ENCODE data around the gene IRF3.
A peak's percentile ranks its signal among the peaks of the same experiment; 100 is the strongest.

The IRF3 gene

GRCh38 chr19:49641688-49642491 lies 23.8 kb downstream of the IRF3 start, which contains the start of gene SCAF1:
SCAF1 (plus strand) TSS chr19:49642209; CDS start chr19:49645027, 2,818 bp downstream.
- Histone ChIP-seq H3K4me1 (ENCODE audit: insufficient read depth, poor library complexity, severe bottlenecking) (no peaks in the 10 kb centered on the region), H3K27ac (ENCODE audit: poor library complexity, severe bottlenecking) (peak within 1 kb of the TSS; percentile 99), H3K9me3 (ENCODE audit: severe bottlenecking) (no peaks in the 10 kb centered on the region), H3K36me3 (ENCODE audit: low read depth) (peaks cover 23% of the 10 kb centered on the region), H3K4me3 (ENCODE audit: severe bottlenecking) (peak within 1 kb of the TSS; percentile 76), H3K27me3 (ENCODE audit: insufficient read depth, poor library complexity, severe bottlenecking) (no peaks in the 10 kb centered on the region)
- DNase-seq (ENCODE audit: low spot score) (peak; percentile 99), ATAC-seq (ENCODE audit: low read depth) (peak; percentile 46)
- no peak for TF ChIP-seq CTCF (IDR thresholded peaks at IDR 0.05; ENCODE audit: poor library complexity, severe bottlenecking)

- H3K36me3 ChIP-seq (ENCODE audit: low read depth): peaks cover 9% of the 10 kb centered on the region
- peak within 1 kb of the TSS; percentile 99 for H3K27ac ChIP-seq (ENCODE audit: poor library complexity, severe bottlenecking)
- no peaks in the 10 kb centered on the region for H3K27me3 ChIP-seq (ENCODE audit: insufficient read depth, poor library complexity, severe bottlenecking)
- H3K4me1 ChIP-seq (ENCODE audit: insufficient read depth, poor library complexity, severe bottlenecking): no peaks in the 10 kb centered on the region
- TF ChIP-seq CTCF (IDR thresholded peaks at IDR 0.05; ENCODE audit: poor library complexity, severe bottlenecking): no peak
- DNase-seq (ENCODE audit: low spot score) (peak; percentile 99), ATAC-seq (ENCODE audit: low read depth) (peak; percentile 73)
- H3K4me3 ChIP-seq (ENCODE audit: severe bottlenecking): peak within 1 kb of the TSS; percentile 59
- no peaks in the 10 kb centered on the region for H3K9me3 ChIP-seq (ENCODE audit: severe bottlenecking)
These were observed 25.4 kb downstream of the IRF3 start, which contains the start of gene RRAS for GRCh38 chr19:49640113-49640898. RRAS (minus strand) TSS chr19:49640143; CDS start chr19:49640098, 45 bp downstream.

GRCh38 chr19:49639401-49640112 lies 26.1 kb downstream of the IRF3 start:
- H3K4me3 ChIP-seq (ENCODE audit: severe bottlenecking): peak overlapping the region; percentile 59
- no peaks in the 10 kb centered on the region for H3K27me3 ChIP-seq (ENCODE audit: insufficient read depth, poor library complexity, severe bottlenecking)
- no peaks in the 10 kb centered on the region for H3K9me3 ChIP-seq (ENCODE audit: severe bottlenecking)
- H3K4me1 ChIP-seq (ENCODE audit: insufficient read depth, poor library complexity, severe bottlenecking): no peaks in the 10 kb centered on the region
- no peak for ATAC-seq (ENCODE audit: low read depth)
- DNase-seq (ENCODE audit: low spot score): peak; percentile 43
- TF ChIP-seq CTCF (IDR thresholded peaks at IDR 0.05; ENCODE audit: poor library complexity, severe bottlenecking): no peak
- peak overlapping the region; percentile 99 for H3K27ac ChIP-seq (ENCODE audit: poor library complexity, severe bottlenecking)
- H3K36me3 ChIP-seq (ENCODE audit: low read depth): peaks cover 9% of the 10 kb centered on the region

DNA sequence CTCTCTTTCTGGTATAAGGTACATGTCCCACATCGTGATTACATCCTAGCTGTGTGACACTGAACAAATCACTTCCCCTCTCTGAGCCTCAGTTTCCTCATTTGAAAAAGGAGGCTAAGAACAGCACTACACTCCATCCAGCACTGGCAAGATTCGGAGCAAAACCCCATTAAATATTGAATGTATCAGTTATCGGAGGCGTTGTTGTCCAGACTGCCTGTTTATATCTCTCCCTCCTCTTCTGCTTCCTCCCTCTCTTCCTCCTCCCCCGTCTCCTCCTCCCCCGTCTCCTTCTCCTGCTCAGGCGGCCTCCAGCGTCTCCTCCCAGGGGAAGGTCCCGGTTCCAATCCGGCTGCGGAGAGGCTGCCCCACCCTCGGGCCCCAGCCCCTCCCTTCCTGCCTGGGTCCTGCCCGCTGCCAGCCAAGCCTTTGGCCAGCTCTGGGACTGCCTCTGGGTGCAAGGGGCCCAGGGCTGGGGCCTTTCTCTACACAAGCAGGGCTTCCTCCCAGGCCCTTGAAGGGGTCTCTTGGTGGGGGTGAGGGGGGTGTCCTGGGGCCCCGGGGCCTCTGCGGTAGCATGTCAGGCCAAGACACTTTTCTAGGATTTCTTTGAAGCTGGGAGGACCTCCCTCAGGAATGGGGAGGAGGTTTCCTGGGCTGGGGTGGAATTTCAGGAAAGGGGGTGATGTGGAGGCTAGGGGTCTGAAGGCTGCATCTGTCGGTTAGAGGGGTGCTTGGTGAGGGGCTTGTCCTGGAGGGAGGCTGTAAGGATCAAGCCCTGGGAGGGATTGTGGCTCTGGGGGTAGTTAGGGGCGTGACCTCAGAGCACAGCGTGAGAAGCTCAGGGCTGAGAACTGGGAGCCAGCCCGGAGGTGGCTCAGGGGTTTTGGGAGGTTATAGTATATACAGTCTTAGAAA lies 27.6 kb downstream of the IRF3 start:
- H3K4me3 ChIP-seq (ENCODE audit: severe bottlenecking): peak overlapping the region; percentile 23
- DNase-seq (ENCODE audit: low spot score): peak; percentile 86
- H3K36me3 ChIP-seq (ENCODE audit: low read depth): peaks cover 12% of the 10 kb centered on the region
- no peaks in the 10 kb centered on the region for H3K27me3 ChIP-seq (ENCODE audit: insufficient read depth, poor library complexity, severe bottlenecking)
- H3K4me1 ChIP-seq (ENCODE audit: insufficient read depth, poor library complexity, severe bottlenecking): no peaks in the 10 kb centered on the region
- no peaks in the 10 kb centered on the region for H3K9me3 ChIP-seq (ENCODE audit: severe bottlenecking)
- no peak for TF ChIP-seq CTCF (IDR thresholded peaks at IDR 0.05; ENCODE audit: poor library complexity, severe bottlenecking)
- peak overlapping the region; percentile 99 for H3K27ac ChIP-seq (ENCODE audit: poor library complexity, severe bottlenecking)
- peak; percentile 29 for ATAC-seq (ENCODE audit: low read depth)
